Measurements from ENCODE around the gene DAP. TPM values are rescaled to one million over a fixed set of nuclear protein-coding genes. Genes with fewer than 3 reads are reported as not detected.

The DAP gene
- total and polyA plus RNA-seq, 2 of the 4 experiments (the other 2 are of a cell fraction) = 49.6 to 189 TPM

GRCh38 chr5:10633271-10634049 lies 127.6 kb downstream of the DAP start:
- no peak overlapping the region for H3K18ac ChIP-seq (ENCODE audit: low read depth, low read length)
- H4K20me1 ChIP-seq (ENCODE audit: insufficient read depth, low read length) = peaks cover 49% of the 10 kb centered on the region
- DNase-seq (no peak), ATAC-seq (ENCODE audit: low read depth) (no peak)
- no peak overlapping the region for H2BK20ac ChIP-seq (ENCODE audit: low read depth, low read length)
- H3K36me3 ChIP-seq (ENCODE audit: control insufficient read depth, insufficient read depth, low read length) = peaks cover 11% of the 10 kb centered on the region
- ChIA-PET CTCF (no interaction called here), POLR2A (ENCODE audit: unreplicated experiment) (no interaction called here)
- no peak overlapping the region for H2AK5ac ChIP-seq (ENCODE audit: low read depth, low read length)
- H4K8ac ChIP-seq (ENCODE audit: low read depth in 2 of 2, low read length in 2 of 2) = no peak overlapping the region
- H2BK120ac ChIP-seq (ENCODE audit: low read depth, low read length) = no peak overlapping the region
- no peak overlapping the region for H3K23ac ChIP-seq (ENCODE audit: low read depth, low read length)
- no peak overlapping the region for H3K14ac ChIP-seq (replicated peaks; ENCODE audit: low read depth, low read length)
- no peaks in the 10 kb centered on the region for H3K9me3 ChIP-seq (ENCODE audit: control insufficient read depth, insufficient read depth, low read length)
- intact Hi-C loops (cut with micrococcal nuclease) (no loop called here), dilution Hi-C loops (cut with HindIII; ENCODE audit: low sequenced_read_pairs, unreplicated experiment) (no loop called here), in situ Hi-C loops (cut with MboI; ENCODE audit: low sequenced_read_pairs) (loop anchor here (5.0 kb wide), 1 partner anchor 181 kb away; no protein-coding TSS in a partner anchor)
- 97% methylated on average over 6 of the region's 28 CpGs; no CpG with 5 or more reads in 1 of the 2 experiments for WGBS, 2 experiments (ENCODE audit: extremely low coverage in 2 of 2, insufficient read length in 1 of 2)
- BruUV-seq (replicated peaks) = no TSS peak
- TF ChIP-seq ELK1 (IDR thresholded peaks at IDR 0.05; ENCODE audit: borderline replicate concordance, low read depth, low read length) (no peak), MAFK (IDR thresholded peaks at IDR 0.05; ENCODE audit: low read depth, low read length) (peak; percentile 45; the same call in 1 of the 2 replicates)
- H3K4me2 ChIP-seq (ENCODE audit: low read depth, low read length) = no peak overlapping the region
- H2AK9ac ChIP-seq (replicated peaks; ENCODE audit: low read depth, low read length, poor library complexity) = no peak overlapping the region
- H4K5ac ChIP-seq (ENCODE audit: low read depth, low read length) = no peak overlapping the region
- H3K27ac ChIP-seq (ENCODE audit: insufficient read depth, low read length) = no peak overlapping the region
- H3K4me1 ChIP-seq (ENCODE audit: control insufficient read depth, insufficient read depth, low read length) = peaks cover 9% of the 10 kb centered on the region
- no peak overlapping the region for H2BK15ac ChIP-seq (ENCODE audit: low read depth, low read length)
- peaks cover 23 to 82% of the 10 kb centered on the region in 2 experiments for H3K79me1 ChIP-seq (ENCODE audit: low read depth in 1 of 2, low read length in 2 of 2)
- H3K56ac ChIP-seq (ENCODE audit: extremely low read depth, insufficient read depth, low read length) = no peak overlapping the region
- H3K27me3 ChIP-seq (ENCODE audit: control insufficient read depth, insufficient read depth, low read length) = no peaks in the 10 kb centered on the region
- no peak overlapping the region for H2BK5ac ChIP-seq (ENCODE audit: low read depth, low read length, poor library complexity, severe bottlenecking)
- H3K4me3 ChIP-seq (ENCODE audit: insufficient read depth, low read depth, low read length) = no peak overlapping the region
- H3K9me1 ChIP-seq (ENCODE audit: insufficient read depth, low read length) = peaks cover 8% of the 10 kb centered on the region
- no peak overlapping the region for H3K4ac ChIP-seq (ENCODE audit: low read depth, low read length)
- no peak overlapping the region for H3K9ac ChIP-seq (ENCODE audit: low read depth, low read length)
- no peak overlapping the region for H2AFZ ChIP-seq (replicated peaks; ENCODE audit: low read length, poor library complexity)
- H4K91ac ChIP-seq (ENCODE audit: insufficient read depth, low read depth, low read length) = no peak overlapping the region; the same call in 1 of the 2 replicates
